IMR-90 (cell line): ENCODE results near the gene COLGALT1.

ENCODE experiments used
- FOS ChIP-seq: fragments of 150-350 bp; IDR thresholded peaks from 2 replicates; pipeline ENCODE4 v1.6.1; 2016; ENCODE audit warnings: low read depth, low read length
- RCOR1 ChIP-seq: IDR thresholded peaks from 2 replicates; pipeline ENCODE4 v1.6.1; 2012; ENCODE audit warnings: mild to moderate bottlenecking, low read length, improper control_type of control experiment; ENCODE audit not compliant: insufficient replicate concordance
- RFX5 ChIP-seq: IDR thresholded peaks from 2 replicates; pipeline ENCODE4 v1.8.0; 2012; ENCODE audit warnings: low read depth, mild to moderate bottlenecking, low read length, moderate library complexity
- TF ChIP-seq, protein P1 (sequence below): conservative IDR thresholded peaks from 2 replicates; pipeline ENCODE4 v1.5.1; 2012; ENCODE audit warnings: mild to moderate bottlenecking, low read depth, low read length, improper control_type of control experiment
- TF ChIP-seq, protein P2 (sequence below): fragments of 150-350 bp; IDR thresholded peaks from 2 replicates; pipeline ENCODE4 v1.6.1; 2017; ENCODE audit warnings: mild to moderate bottlenecking, antibody characterized with exemption, low read length, low read depth

DNA sequence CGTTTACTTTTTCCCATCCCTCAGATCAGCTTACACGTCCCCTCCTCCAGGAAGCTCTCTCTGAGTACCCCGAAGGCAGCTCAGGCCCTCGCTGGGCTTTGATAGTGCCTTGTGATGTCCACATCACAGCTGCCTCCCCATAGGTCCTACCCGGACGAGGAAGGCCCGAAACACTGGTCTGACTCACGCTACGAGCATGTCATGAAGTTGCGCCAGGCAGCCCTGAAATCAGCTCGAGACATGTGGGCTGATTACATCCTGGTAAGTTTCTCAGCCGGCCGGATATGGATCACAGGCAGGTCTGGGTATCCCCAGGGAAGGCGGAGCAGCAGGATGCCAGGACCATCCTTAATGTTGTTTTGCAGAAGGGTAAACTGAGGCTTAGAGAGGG lies 4.8 kb downstream of the COLGALT1 start:
- TF ChIP-seq, protein P1, sequence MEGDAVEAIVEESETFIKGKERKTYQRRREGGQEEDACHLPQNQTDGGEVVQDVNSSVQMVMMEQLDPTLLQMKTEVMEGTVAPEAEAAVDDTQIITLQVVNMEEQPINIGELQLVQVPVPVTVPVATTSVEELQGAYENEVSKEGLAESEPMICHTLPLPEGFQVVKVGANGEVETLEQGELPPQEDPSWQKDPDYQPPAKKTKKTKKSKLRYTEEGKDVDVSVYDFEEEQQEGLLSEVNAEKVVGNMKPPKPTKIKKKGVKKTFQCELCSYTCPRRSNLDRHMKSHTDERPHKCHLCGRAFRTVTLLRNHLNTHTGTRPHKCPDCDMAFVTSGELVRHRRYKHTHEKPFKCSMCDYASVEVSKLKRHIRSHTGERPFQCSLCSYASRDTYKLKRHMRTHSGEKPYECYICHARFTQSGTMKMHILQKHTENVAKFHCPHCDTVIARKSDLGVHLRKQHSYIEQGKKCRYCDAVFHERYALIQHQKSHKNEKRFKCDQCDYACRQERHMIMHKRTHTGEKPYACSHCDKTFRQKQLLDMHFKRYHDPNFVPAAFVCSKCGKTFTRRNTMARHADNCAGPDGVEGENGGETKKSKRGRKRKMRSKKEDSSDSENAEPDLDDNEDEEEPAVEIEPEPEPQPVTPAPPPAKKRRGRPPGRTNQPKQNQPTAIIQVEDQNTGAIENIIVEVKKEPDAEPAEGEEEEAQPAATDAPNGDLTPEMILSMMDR, result no peak
- TF ChIP-seq FOS (peak; percentile 51), RCOR1 (no peak), RFX5 (no peak)
- TF ChIP-seq, protein P2, sequence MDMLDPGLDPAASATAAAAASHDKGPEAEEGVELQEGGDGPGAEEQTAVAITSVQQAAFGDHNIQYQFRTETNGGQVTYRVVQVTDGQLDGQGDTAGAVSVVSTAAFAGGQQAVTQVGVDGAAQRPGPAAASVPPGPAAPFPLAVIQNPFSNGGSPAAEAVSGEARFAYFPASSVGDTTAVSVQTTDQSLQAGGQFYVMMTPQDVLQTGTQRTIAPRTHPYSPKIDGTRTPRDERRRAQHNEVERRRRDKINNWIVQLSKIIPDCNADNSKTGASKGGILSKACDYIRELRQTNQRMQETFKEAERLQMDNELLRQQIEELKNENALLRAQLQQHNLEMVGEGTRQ, result 0 out of 2 replicates have a peak, but pooled peaks have one; percentile 25
